CD14-positive monocyte (primary cell): ENCODE measurements around the gene WHRN. TPM values are rescaled to one million over a fixed set of nuclear protein-coding genes. Genes with fewer than 3 reads are reported as not detected.

Source experiments
- DNase-seq, 3 donors: peaks; one replicate each; pipeline ENCODE4 v3.0.0-alpha.2; 2011 to 2022
- H2AFZ ChIP-seq: 2 replicates; pipeline ENCODE4 v1.6.0; 2012; ENCODE audit warnings: mild to moderate bottlenecking, low read depth, low read length, inconsistent platforms; ENCODE audit not compliant: insufficient read depth, poor library complexity, severe bottlenecking
- H3K27ac ChIP-seq, 2 donors: 1 replicate in 1 of 2; 2 replicates in 1 of 2; pipeline ENCODE4 v1.5.1; 2012 to 2013; ENCODE audit warnings: low read length in 2 of 2, control low read depth in 1 of 2, inconsistent platforms in 1 of 2, low read depth in 1 of 2, mild to moderate bottlenecking in 1 of 2
- H3K27me3 ChIP-seq, 2 donors: one replicate each; pipeline versions ENCODE4 v1.6.0 to v1.6.1; 2011 to 2013; ENCODE audit warnings: low read length in 2 of 2; ENCODE audit not compliant: control insufficient read depth in 2 of 2, insufficient read depth in 2 of 2
- H3K36me3 ChIP-seq, 2 donors: replicated peaks in 1 of 2; 1 replicate in 1 of 2; 2 replicates in 1 of 2; pipeline versions ENCODE4 v1.5.1 to v1.6.1; 2012 to 2013; ENCODE audit warnings: low read length in 2 of 2, control low read depth in 1 of 2, inconsistent platforms in 1 of 2, mild to moderate bottlenecking in 1 of 2; ENCODE audit not compliant: insufficient read depth in 2 of 2, control insufficient read depth in 1 of 2
- H3K4me1 ChIP-seq, 2 donors: 1 replicate in 1 of 2; 2 replicates in 1 of 2; pipeline versions ENCODE4 v1.5.1 to v1.6.1; 2012 to 2013; ENCODE audit warnings: low read length in 2 of 2, control low read depth in 1 of 2, inconsistent platforms in 1 of 2, mild to moderate bottlenecking in 1 of 2, moderate library complexity in 1 of 2; ENCODE audit not compliant: insufficient read depth in 2 of 2, control insufficient read depth in 1 of 2
- H3K4me2 ChIP-seq: replicated peaks from 2 replicates; pipeline ENCODE3; 2012; ENCODE audit warnings: low read length, moderate library complexity, mild to moderate bottlenecking; ENCODE audit not compliant: poor library complexity, severe bottlenecking; ENCODE audit errors: extremely low read depth
- H3K4me3 ChIP-seq, 3 experiments: fragments of 200-600 bp in 1 of 3; sonication (generic) in 1 of 3; replicated peaks in 1 of 3; 1 replicate in 2 of 3; 2 replicates in 1 of 3; pipeline ENCODE4 v1.5.1; 2011 to 2013; ENCODE audit warnings: low read length in 3 of 3, mild to moderate bottlenecking in 3 of 3, control low read depth in 2 of 3, low read depth in 2 of 3, inconsistent platforms in 1 of 3, moderate library complexity in 1 of 3
- H3K79me2 ChIP-seq: 2 replicates; pipeline ENCODE4 v1.6.0; 2012; ENCODE audit warnings: mild to moderate bottlenecking, control low read depth, inconsistent platforms, low read length, moderate library complexity; ENCODE audit not compliant: insufficient read depth
- H3K9ac ChIP-seq: 2 replicates; pipeline ENCODE4 v1.6.0; 2017; ENCODE audit warnings: low read length, mild to moderate bottlenecking; ENCODE audit not compliant: insufficient read depth, poor library complexity, severe bottlenecking
- H3K9me3 ChIP-seq, 2 donors: replicated peaks in 1 of 2; 1 replicate in 1 of 2; 2 replicates in 1 of 2; pipeline versions ENCODE4 v1.5.1 to v1.6.1; 2012 to 2013; ENCODE audit warnings: low read length in 2 of 2, control low read depth in 1 of 2; ENCODE audit not compliant: control insufficient read depth in 1 of 2, insufficient read depth in 1 of 2
- H4K20me1 ChIP-seq: 2 replicates; pipeline ENCODE4 v1.6.0; 2012; ENCODE audit warnings: mild to moderate bottlenecking, low read length, control low read depth, moderate library complexity; ENCODE audit not compliant: insufficient read depth
- H3K27ac Mint-ChIP-seq, 7 donors: one replicate each; pipeline ENCODE4 v1.8.0; 2020; ENCODE audit warnings: mild to moderate bottlenecking in 7 of 7, mixed read lengths in 7 of 7, moderate library complexity in 6 of 7, inconsistent platforms in 2 of 7
- H3K27me3 Mint-ChIP-seq, 3 donors: one replicate each; pipeline ENCODE4 v1.8.0; 2021 to 2022; ENCODE audit warnings: low read depth in 3 of 3, mild to moderate bottlenecking in 3 of 3, mixed read lengths in 3 of 3, moderate library complexity in 3 of 3, inconsistent platforms in 1 of 3
- H3K36me3 Mint-ChIP-seq, 2 donors: one replicate each; pipeline ENCODE4 v1.8.0; 2020; ENCODE audit warnings: mixed read lengths in 2 of 2, inconsistent platforms in 1 of 2, mild to moderate bottlenecking in 1 of 2
- H3K4me1 Mint-ChIP-seq: one replicate; pipeline ENCODE4 v1.8.0; 2020; ENCODE audit warnings: mild to moderate bottlenecking, mixed read lengths
- H3K4me3 Mint-ChIP-seq, 2 donors: one replicate each; pipeline ENCODE4 v1.8.0; 2020; ENCODE audit warnings: mild to moderate bottlenecking in 2 of 2, mixed read lengths in 2 of 2, moderate library complexity in 1 of 2
- H3K9me3 Mint-ChIP-seq, 7 donors: one replicate each; pipeline ENCODE4 v1.8.0; 2020 to 2022; ENCODE audit warnings: mixed read lengths in 7 of 7, mild to moderate bottlenecking in 6 of 7, moderate library complexity in 6 of 7, inconsistent platforms in 2 of 7
- CTCF ChIP-seq: fragments of 200-600 bp; IDR thresholded peaks from one replicate; pipeline ENCODE4 v1.8.0; 2022; ENCODE audit warnings: antibody characterized with exemption, mild to moderate bottlenecking
- WGBS: methylation state at CpG from one replicate; pipeline ENCODE4 v1.1.5; 2013; ENCODE audit warnings: missing lambda C conversion rate; ENCODE audit not compliant: insufficient coverage; 5-methylcytosine and 5-hydroxymethylcytosine counted together
- intact Hi-C, 2 donors: fragments of 100-400 bp; cut with micrococcal nuclease; formaldehyde crosslinking; loops; one replicate each; pipeline versions ENCODE4 v1.15.0 to v1.15.1; 2023
- polyA plus RNA-seq, 3 donors: library from polyadenylated mRNA; depleted of rRNA in 1 of 3; unstranded in 2 of 3; stranded (reverse) in 1 of 3; fragments of 300-500 nt in 2 of 3; fragments of >200 nt in 1 of 3; fragmentation: Illumina TruSeq in 2 of 3; gene quantifications; 1 replicate in 2 of 3; 2 replicates in 1 of 3; pipeline ENCODE4 v1.2.3, GENCODE V29; 2012 to 2021

The WHRN gene
- polyA plus RNA-seq, 3 donors = 0.13 to 0.59 (median 0.30) TPM

DNA sequence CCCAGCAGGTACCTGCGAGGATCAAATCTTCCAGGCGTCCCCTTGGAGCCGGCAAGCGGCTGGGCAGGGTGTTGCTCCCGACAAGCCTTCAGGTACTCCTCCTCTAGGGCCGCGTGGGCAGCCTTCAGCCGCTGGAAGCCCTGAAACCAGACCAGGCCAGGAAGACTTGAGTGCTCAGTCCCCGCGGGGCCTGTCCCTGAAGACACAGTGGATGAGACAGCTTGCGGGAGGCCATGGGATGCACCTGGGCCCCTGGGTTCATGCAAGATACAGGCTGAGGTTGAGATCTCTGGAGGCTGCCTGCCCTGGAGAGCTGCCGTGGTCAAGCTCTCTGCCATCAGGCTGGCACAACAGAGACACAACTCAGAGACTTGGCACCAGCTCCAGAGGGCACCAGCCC is 142.9 kb downstream of the WHRN start:
- 85% methylated on average over 12 of the region's 12 CpGs for WGBS
- no peak overlapping the region for H3K9ac ChIP-seq
- H4K20me1 ChIP-seq = peaks cover 52% of the 10 kb centered on the region
- no peak for TF ChIP-seq CTCF
- no peak overlapping the region for H3K4me3 ChIP-seq
- peaks cover 41 to 44% of the 10 kb centered on the region in 2 donors for H3K4me1 ChIP-seq
- no peak overlapping the region for H2AFZ ChIP-seq
- Mint-ChIP-seq H3K36me3 (peaks cover 86 to 98% of the 10 kb centered on the region in 2 donors), H3K27ac (peak overlapping the region in 5 of 7 donors; percentile 68 to 98 (median 78)), H3K4me1 (peaks cover 46% of the 10 kb centered on the region), H3K4me3 (no peak overlapping the region), H3K9me3 (peaks cover 0 to 5% (median 0%) of the 10 kb centered on the region in 7 donors), H3K27me3 (no peaks in the 10 kb centered on the region)
- peaks cover 83 to 89% of the 10 kb centered on the region in 2 donors for H3K36me3 ChIP-seq
- H3K9me3 ChIP-seq = no peaks in the 10 kb centered on the region
- H3K27me3 ChIP-seq = no peaks in the 10 kb centered on the region
- peaks cover 71% of the 10 kb centered on the region for H3K79me2 ChIP-seq
- intact Hi-C loops = loop anchor here in 1 of 2 donors (5.0 kb wide), 1 partner anchor 35 kb away; no protein-coding TSS in a partner anchor
- no peak overlapping the region for H3K4me2 ChIP-seq
- DNase-seq = no peak
- peak overlapping the region; percentile 8 to 96 for H3K27ac ChIP-seq

DNA sequence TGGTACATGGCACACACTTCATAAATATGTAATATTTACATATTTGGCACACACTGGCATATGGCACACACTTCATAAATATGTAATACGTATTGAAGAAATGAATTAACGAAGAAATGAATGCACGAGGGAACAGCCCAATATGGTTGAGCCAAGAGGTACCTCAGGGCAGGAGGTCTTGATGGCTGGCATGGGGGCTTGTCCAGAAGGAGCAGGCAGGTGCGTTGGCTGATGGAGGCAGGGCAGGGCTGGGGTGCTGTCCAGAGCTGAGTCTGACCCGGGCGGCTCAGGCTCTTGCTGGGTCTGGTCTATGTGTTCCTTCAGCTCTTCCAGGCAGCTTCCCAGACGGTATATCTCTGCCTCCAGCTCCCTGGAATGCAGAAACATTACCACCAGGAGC is 143.7 kb downstream of the WHRN start:
- no peak overlapping the region for H3K4me2 ChIP-seq
- no peak overlapping the region for H3K9ac ChIP-seq
- intact Hi-C loops = loop anchor here in 1 of 2 donors (5.0 kb wide), 1 partner anchor 36 kb away; no protein-coding TSS in a partner anchor
- peak overlapping the region in 4 of 7 donors; percentile 16 to 89 (median 62) for H3K27ac Mint-ChIP-seq
- H3K36me3 Mint-ChIP-seq = peaks cover 86 to 98% of the 10 kb centered on the region in 2 donors
- H3K9me3 Mint-ChIP-seq = peaks cover 0 to 5% (median 0%) of the 10 kb centered on the region in 7 donors
- H3K4me1 Mint-ChIP-seq = peaks cover 38% of the 10 kb centered on the region
- H3K4me3 Mint-ChIP-seq = no peak overlapping the region
- 100% methylated on average over 2 of the region's 7 CpGs for WGBS
- no peak for TF ChIP-seq CTCF
- no peaks in the 10 kb centered on the region for H3K9me3 ChIP-seq
- H3K4me1 ChIP-seq = peaks cover 32 to 35% of the 10 kb centered on the region in 2 donors
- peaks cover 78% of the 10 kb centered on the region for H3K79me2 ChIP-seq
- no peaks in the 10 kb centered on the region for H3K27me3 Mint-ChIP-seq
- DNase-seq = no peak
- peaks cover 88 to 92% of the 10 kb centered on the region in 2 donors for H3K36me3 ChIP-seq
- peak overlapping the region in 1 of 2 donors; percentile 96 for H3K27ac ChIP-seq
- H4K20me1 ChIP-seq = peaks cover 60% of the 10 kb centered on the region
- H3K27me3 ChIP-seq = no peaks in the 10 kb centered on the region
- no peak overlapping the region for H3K4me3 ChIP-seq
- no peak overlapping the region for H2AFZ ChIP-seq
